H9 (cell line): ENCODE measurements around the gene COL4A1. TPM values are rescaled to one million over a fixed set of nuclear protein-coding genes. Genes with fewer than 3 reads are reported as not detected.

Source experiments
- DNase-seq: peaks from one replicate; pipeline ENCODE4 v3.0.0-alpha.2; 2017
- H2AFZ ChIP-seq: one replicate; pipeline ENCODE4 v1.6.1; 2013; ENCODE audit warnings: mild to moderate bottlenecking, low read length, control low read depth, moderate library complexity
- H2AK5ac ChIP-seq: 2 replicates; pipeline ENCODE4 v1.6.1; 2013; ENCODE audit warnings: low read length, control low read depth, mixed read lengths; ENCODE audit not compliant: insufficient read length
- H2BK120ac ChIP-seq: one replicate; pipeline ENCODE4 v1.6.1; 2013; ENCODE audit warnings: low read depth, mild to moderate bottlenecking, low read length, control low read depth, inconsistent platforms; ENCODE audit not compliant: poor library complexity, severe bottlenecking
- H2BK12ac ChIP-seq: 2 replicates; pipeline ENCODE4 v1.6.1; 2013; ENCODE audit warnings: low read length, control low read depth, mixed read lengths, low read depth; ENCODE audit not compliant: insufficient read length
- H2BK15ac ChIP-seq: 2 replicates; pipeline ENCODE4 v1.6.1; 2013; ENCODE audit warnings: low read depth, low read length, control low read depth
- H2BK20ac ChIP-seq: one replicate; pipeline ENCODE4 v1.6.1; 2013; ENCODE audit warnings: low read depth, mild to moderate bottlenecking, low read length, control low read depth, inconsistent platforms; ENCODE audit not compliant: poor library complexity, severe bottlenecking
- H2BK5ac ChIP-seq: 2 replicates; pipeline ENCODE4 v1.6.1; 2013; ENCODE audit warnings: low read length, control low read depth, mixed read lengths; ENCODE audit not compliant: insufficient read length
- H3K14ac ChIP-seq: 2 replicates; pipeline ENCODE4 v1.6.1; 2013; ENCODE audit warnings: low read length, control low read depth; ENCODE audit not compliant: insufficient read depth
- H3K18ac ChIP-seq: 2 replicates; pipeline ENCODE4 v1.6.1; 2013; ENCODE audit warnings: low read depth, mild to moderate bottlenecking, mixed read lengths, low read length, control low read depth; ENCODE audit not compliant: insufficient read length
- H3K23ac ChIP-seq: 2 replicates; pipeline ENCODE4 v1.6.1; 2013; ENCODE audit warnings: low read length, control low read depth, mixed read lengths, low read depth; ENCODE audit not compliant: insufficient read length
- H3K23me2 ChIP-seq: 2 replicates; pipeline ENCODE4 v1.6.1; 2013; ENCODE audit warnings: low read depth, mild to moderate bottlenecking, mixed read lengths, low read length, control low read depth; ENCODE audit not compliant: insufficient read length, poor library complexity, severe bottlenecking
- H3K27ac ChIP-seq: 2 replicates; pipeline ENCODE4 v1.5.1; 2013; ENCODE audit warnings: low read length, control low read depth, mixed read lengths, low read depth; ENCODE audit not compliant: insufficient read length
- H3K27me3 ChIP-seq: 2 replicates; pipeline ENCODE4 v1.6.1; 2013; ENCODE audit warnings: low read length, control low read depth, inconsistent platforms; ENCODE audit not compliant: insufficient read depth
- H3K4ac ChIP-seq: 2 replicates; pipeline ENCODE4 v1.6.1; 2013; ENCODE audit warnings: low read depth, mild to moderate bottlenecking, control low read depth, inconsistent platforms, low read length, moderate library complexity
- H3K4me1 ChIP-seq: 2 replicates; pipeline ENCODE4 v1.6.1; 2013; ENCODE audit warnings: low read length, control low read depth, inconsistent platforms; ENCODE audit not compliant: insufficient read depth
- H3K4me2 ChIP-seq: 2 replicates; pipeline ENCODE4 v1.6.1; 2013; ENCODE audit warnings: low read length, control low read depth, mixed read lengths; ENCODE audit not compliant: insufficient read length, insufficient read depth
- H3K56ac ChIP-seq: 2 replicates; pipeline ENCODE4 v1.6.1; 2013; ENCODE audit warnings: low read depth, mild to moderate bottlenecking, mixed read lengths, low read length, control low read depth; ENCODE audit not compliant: insufficient read length
- H3K79me1 ChIP-seq: 2 replicates; pipeline ENCODE4 v1.6.1; 2013; ENCODE audit warnings: low read depth, mild to moderate bottlenecking, moderate library complexity, low read length, control low read depth, inconsistent platforms; ENCODE audit not compliant: insufficient read depth, poor library complexity, severe bottlenecking
- H3K79me2 ChIP-seq: 2 replicates; pipeline ENCODE4 v1.6.1; 2013; ENCODE audit warnings: low read length, control low read depth, inconsistent platforms; ENCODE audit not compliant: insufficient read depth
- H3K9ac ChIP-seq: 2 replicates; pipeline ENCODE4 v1.6.1; 2013; ENCODE audit warnings: low read length, control low read depth, mixed read lengths; ENCODE audit not compliant: insufficient read length; ENCODE audit errors: extremely low read depth
- H3K9me3 ChIP-seq: one replicate; pipeline ENCODE4 v1.6.1; 2013; ENCODE audit warnings: low read depth, low read length, inconsistent platforms; ENCODE audit not compliant: control insufficient read depth
- H3T11ph ChIP-seq: one replicate; pipeline ENCODE4 v1.6.1; 2013; ENCODE audit warnings: mild to moderate bottlenecking, low read length, control low read depth, inconsistent platforms
- H4K20me1 ChIP-seq: one replicate; pipeline ENCODE4 v1.6.1; 2013; ENCODE audit not compliant: control insufficient read depth, insufficient read length, insufficient read depth
- H4K5ac ChIP-seq: 2 replicates; pipeline ENCODE4 v1.6.1; 2013; ENCODE audit warnings: low read depth, mild to moderate bottlenecking, mixed read lengths, low read length, control low read depth; ENCODE audit not compliant: insufficient read length
- H4K8ac ChIP-seq: replicated peaks from 2 replicates; pipeline ENCODE4 v1.6.1; 2013; ENCODE audit warnings: low read length, control low read depth, mixed read lengths, low read depth; ENCODE audit not compliant: insufficient read length
- H4K91ac ChIP-seq: 2 replicates; pipeline ENCODE4 v1.6.1; 2013; ENCODE audit warnings: low read depth, mild to moderate bottlenecking, moderate library complexity, mixed read lengths, low read length, control low read depth; ENCODE audit not compliant: insufficient read length
- H3K27ac Mint-ChIP-seq, 3 experiments: 2 replicates in 2 of 3; 3 replicates in 1 of 3; pipeline ENCODE4 v1.8.0; 2020 to 2021; ENCODE audit warnings: mixed read lengths in 3 of 3, mild to moderate bottlenecking in 1 of 3, moderate library complexity in 1 of 3
- H3K27me3 Mint-ChIP-seq: 2 replicates; pipeline ENCODE4 v1.8.0; 2021; ENCODE audit warnings: low read depth, mild to moderate bottlenecking, moderate library complexity, mixed read lengths
- H3K36me3 Mint-ChIP-seq, 3 experiments: 2 replicates in 2 of 3; 3 replicates in 1 of 3; pipeline ENCODE4 v1.8.0; 2020 to 2021; ENCODE audit warnings: low read depth in 3 of 3, mixed read lengths in 3 of 3; ENCODE audit not compliant: insufficient read depth in 1 of 3
- H3K4me1 Mint-ChIP-seq, 2 experiments: 2 replicates each; pipeline ENCODE4 v1.8.0; 2020; ENCODE audit warnings: mixed read lengths in 2 of 2
- H3K4me3 Mint-ChIP-seq, 2 experiments: 2 replicates in 1 of 2; 3 replicates in 1 of 2; pipeline ENCODE4 v1.8.0; 2020 to 2021; ENCODE audit warnings: mild to moderate bottlenecking in 2 of 2, mixed read lengths in 2 of 2, moderate library complexity in 1 of 2
- H3K9me3 Mint-ChIP-seq, 2 experiments: 2 replicates in 1 of 2; 3 replicates in 1 of 2; pipeline ENCODE4 v1.8.0; 2020; ENCODE audit warnings: mild to moderate bottlenecking in 2 of 2, mixed read lengths in 2 of 2, moderate library complexity in 1 of 2
- CTCF ChIP-seq: fragments of 200-600 bp; sonication (generic); conservative IDR thresholded peaks from 3 replicates; pipeline ENCODE4 v1.8.0; 2021; ENCODE audit warnings: antibody characterized with exemption, mild to moderate bottlenecking
- WGBS: extraction: QIAGEN DNeasy Blood & Tissue Kit; methylation state at CpG from one replicate; pipeline ENCODE4 v1.1.7; 2013; ENCODE audit warnings: missing lambda C conversion rate, low lambda C conversion rate, mixed read lengths; ENCODE audit not compliant: insufficient read length; ENCODE audit errors: extremely low coverage; 5-methylcytosine and 5-hydroxymethylcytosine counted together
- total RNA-seq: library from RNA; stranded (reverse); gene quantifications from 2 replicates; pipeline ENCODE4 v1.2.1, GENCODE V29; 2021

COL4A1 gene
- total RNA-seq, 1 experiment from 2014 or later = 73.1 TPM

DNA sequence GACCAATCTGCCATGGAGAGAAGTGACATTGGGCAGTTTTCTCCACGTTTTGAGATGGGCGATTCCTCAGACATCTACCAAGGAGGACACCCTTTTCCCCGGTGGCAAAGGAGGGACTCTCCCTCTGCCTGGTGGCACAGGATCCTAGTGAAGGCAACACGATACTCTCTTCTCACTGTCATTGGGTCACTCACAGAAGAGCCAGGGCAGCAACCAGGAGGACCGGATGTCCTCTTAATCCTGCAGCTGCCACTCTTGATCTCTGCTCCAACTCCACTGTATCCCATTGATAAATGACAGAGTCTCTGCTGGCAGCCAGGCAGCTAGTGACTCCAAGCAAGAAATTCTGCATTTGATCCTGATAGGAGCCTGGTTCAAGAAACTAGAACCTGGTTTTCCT, 42.3 kb upstream of the COL4A1 start:
- TF ChIP-seq CTCF = no peak
- no peak overlapping the region for H3K23ac ChIP-seq
- H3K4ac ChIP-seq = no peak overlapping the region
- no peak overlapping the region for H2BK5ac ChIP-seq
- H3T11ph ChIP-seq = no peak overlapping the region
- H3K56ac ChIP-seq = no peak overlapping the region
- no peak overlapping the region for H2BK120ac ChIP-seq
- H4K20me1 ChIP-seq = no peaks in the 10 kb centered on the region
- H3K18ac ChIP-seq = no peak overlapping the region
- Mint-ChIP-seq H3K36me3 (no peaks in the 10 kb centered on the region; a peak in 1 of 7 replicates), H3K4me1 (peaks cover 8 to 14% of the 10 kb centered on the region in 2 experiments), H3K9me3 (no peaks in the 10 kb centered on the region; a peak in 1 of 5 replicates), H3K27ac (no peak overlapping the region), H3K27me3 (no peaks in the 10 kb centered on the region), H3K4me3 (no peak overlapping the region)
- no peak overlapping the region for H2BK20ac ChIP-seq
- H3K27ac ChIP-seq = no peak overlapping the region
- no peak overlapping the region for H2AFZ ChIP-seq
- no peak overlapping the region for H3K4me2 ChIP-seq
- H2BK15ac ChIP-seq = no peak overlapping the region
- no peaks in the 10 kb centered on the region; the same call in none of the 2 replicates for H3K4me1 ChIP-seq
- no peak overlapping the region for H3K9ac ChIP-seq
- no peak overlapping the region for H2BK12ac ChIP-seq
- H2AK5ac ChIP-seq = no peak overlapping the region
- no peak overlapping the region for H4K91ac ChIP-seq
- H4K5ac ChIP-seq = no peak overlapping the region
- H3K79me1 ChIP-seq = no peaks in the 10 kb centered on the region
- H3K9me3 ChIP-seq = no peaks in the 10 kb centered on the region
- no peak for DNase-seq
- no peaks in the 10 kb centered on the region for H3K79me2 ChIP-seq
- H3K23me2 ChIP-seq = no peaks in the 10 kb centered on the region
- no peaks in the 10 kb centered on the region for H3K27me3 ChIP-seq
- H4K8ac ChIP-seq = no peak overlapping the region
- WGBS = no CpG with 5 or more reads among the region's 5 CpGs
- no peak overlapping the region for H3K14ac ChIP-seq
